Measurements from ENCODE around the gene MAN2A2. TPM values are rescaled to one million over a fixed set of nuclear protein-coding genes. Genes with fewer than 3 reads are reported as not detected.

The MAN2A2 gene
- polyA plus RNA-seq, 1 donor = 44.0 TPM

- no peaks in the 10 kb centered on the region for H3K4me1 ChIP-seq (ENCODE audit: control insufficient read depth, insufficient read depth, low read length)
- DNase-seq = no peak
- H3K9me3 ChIP-seq (ENCODE audit: control insufficient read depth, low read depth, low read length) = no peaks in the 10 kb centered on the region
- no peak overlapping the region for H3K4me3 ChIP-seq (ENCODE audit: low read length)
- no CpG with 5 or more reads among the region's 16 CpGs for WGBS (ENCODE audit: insufficient coverage, low lambda C conversion rate)
- no peaks in the 10 kb centered on the region for H3K27me3 ChIP-seq (ENCODE audit: control insufficient read depth, insufficient read depth, low read length)
- H3K36me3 ChIP-seq (ENCODE audit: control insufficient read depth, insufficient read depth, low read length) = peaks cover 79% of the 10 kb centered on the region
- no peak overlapping the region for H3K27ac ChIP-seq (ENCODE audit: low read length)
Observed at GRCh38 chr15:90946538-90946937, 43.4 kb downstream of the MAN2A2 start.

- no CpG with 5 or more reads among the region's 8 CpGs for WGBS (ENCODE audit: insufficient coverage, low lambda C conversion rate)
Observed at GRCh38 chr15:90946941-90947576, 44.0 kb downstream of the MAN2A2 start.

GRCh38 chr15:90947577-90948357 lies 44.7 kb downstream of the MAN2A2 start:
- Histone ChIP-seq H3K9me3 (ENCODE audit: control insufficient read depth, low read depth, low read length) (no peaks in the 10 kb centered on the region), H3K4me1 (ENCODE audit: control insufficient read depth, insufficient read depth, low read length) (no peaks in the 10 kb centered on the region), H3K36me3 (ENCODE audit: control insufficient read depth, insufficient read depth, low read length) (peaks cover 79% of the 10 kb centered on the region), H3K4me3 (ENCODE audit: low read length) (no peak overlapping the region), H3K27ac (ENCODE audit: low read length) (no peak overlapping the region), H3K27me3 (ENCODE audit: control insufficient read depth, insufficient read depth, low read length) (no peaks in the 10 kb centered on the region)
- DNase-seq = no peak
- WGBS (ENCODE audit: insufficient coverage, low lambda C conversion rate) = no CpG with 5 or more reads among the region's 18 CpGs

More at GRCh38 chr15:90946941-90947576, 44.0 kb downstream of the MAN2A2 start:
- no peaks in the 10 kb centered on the region for H3K4me1 ChIP-seq (ENCODE audit: control insufficient read depth, insufficient read depth, low read length)
- H3K9me3 ChIP-seq (ENCODE audit: control insufficient read depth, low read depth, low read length) = no peaks in the 10 kb centered on the region
- peaks cover 82% of the 10 kb centered on the region for H3K36me3 ChIP-seq (ENCODE audit: control insufficient read depth, insufficient read depth, low read length)
- DNase-seq = no peak
- no peaks in the 10 kb centered on the region for H3K27me3 ChIP-seq (ENCODE audit: control insufficient read depth, insufficient read depth, low read length)
- no peak overlapping the region for H3K27ac ChIP-seq (ENCODE audit: low read length)
- no peak overlapping the region for H3K4me3 ChIP-seq (ENCODE audit: low read length)

DNA sequence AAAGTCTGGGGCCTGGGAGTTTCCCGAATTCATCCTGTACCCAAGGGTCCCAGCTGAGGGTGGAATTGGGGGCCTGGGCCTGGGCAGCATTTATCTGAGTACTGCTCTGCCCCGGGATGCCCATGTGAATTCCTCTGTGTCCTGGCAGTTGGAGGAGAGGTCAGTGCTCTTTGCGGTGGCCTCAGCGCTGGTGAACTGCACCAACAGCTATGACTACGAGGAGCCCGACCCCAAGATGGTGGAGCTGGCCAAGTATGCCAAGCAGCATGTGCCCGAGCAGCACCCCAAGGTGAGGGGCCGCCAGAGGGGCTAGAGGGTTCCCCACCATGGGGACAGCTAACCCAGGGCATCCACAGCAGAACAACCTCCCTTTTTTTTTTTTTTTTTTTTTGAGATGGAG lies 45.4 kb downstream of the MAN2A2 start:
- Histone ChIP-seq H3K4me1 (ENCODE audit: control insufficient read depth, insufficient read depth, low read length) (no peaks in the 10 kb centered on the region), H3K36me3 (ENCODE audit: control insufficient read depth, insufficient read depth, low read length) (peaks cover 79% of the 10 kb centered on the region), H3K27me3 (ENCODE audit: control insufficient read depth, insufficient read depth, low read length) (no peaks in the 10 kb centered on the region), H3K27ac (ENCODE audit: low read length) (no peak overlapping the region), H3K9me3 (ENCODE audit: control insufficient read depth, low read depth, low read length) (no peaks in the 10 kb centered on the region), H3K4me3 (ENCODE audit: low read length) (no peak overlapping the region)
- DNase-seq = no peak
- no CpG with 5 or more reads among the region's 8 CpGs for WGBS (ENCODE audit: insufficient coverage, low lambda C conversion rate)

DNA sequence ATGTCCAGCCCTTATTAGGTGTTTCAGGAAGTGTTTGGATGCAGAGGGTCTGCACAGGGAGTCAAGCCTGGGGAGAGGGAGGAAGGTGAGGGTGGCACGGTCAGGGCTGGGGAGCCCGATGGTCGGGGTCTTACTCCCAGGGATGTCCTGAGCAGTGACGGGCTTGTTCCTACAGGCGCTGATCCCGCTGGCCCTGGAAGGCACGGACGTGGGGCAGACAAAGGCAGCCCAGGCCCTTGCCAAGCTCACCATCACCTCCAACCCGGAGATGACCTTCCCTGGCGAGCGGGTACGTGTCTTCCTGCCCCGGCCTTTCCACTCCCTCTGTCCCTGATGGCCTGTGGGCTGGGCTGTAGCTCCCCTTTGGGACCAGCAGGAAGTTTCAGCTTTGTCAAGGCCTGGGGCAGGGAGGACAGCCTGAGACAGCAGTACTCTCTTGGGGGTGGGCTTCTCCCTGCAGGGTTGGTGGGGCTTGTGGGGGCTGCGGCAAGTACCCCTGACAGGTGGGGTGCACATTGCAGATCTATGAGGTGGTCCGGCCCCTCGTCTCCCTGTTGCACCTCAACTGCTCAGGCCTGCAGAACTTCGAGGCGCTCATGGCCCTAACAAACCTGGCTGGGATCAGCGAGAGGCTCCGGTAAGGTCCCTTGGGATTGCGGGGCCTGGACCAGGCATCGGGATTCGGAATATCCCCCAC lies 47.0 kb downstream of the MAN2A2 start:
- no peak for DNase-seq
- no CpG with 5 or more reads among the region's 23 CpGs for WGBS (ENCODE audit: insufficient coverage, low lambda C conversion rate)
- no peak overlapping the region for H3K27ac ChIP-seq (ENCODE audit: low read length)
- no peaks in the 10 kb centered on the region for H3K27me3 ChIP-seq (ENCODE audit: control insufficient read depth, insufficient read depth, low read length)
- peaks cover 2% of the 10 kb centered on the region for H3K4me1 ChIP-seq (ENCODE audit: control insufficient read depth, insufficient read depth, low read length)
- peaks cover 70% of the 10 kb centered on the region for H3K36me3 ChIP-seq (ENCODE audit: control insufficient read depth, insufficient read depth, low read length)
- H3K9me3 ChIP-seq (ENCODE audit: control insufficient read depth, low read depth, low read length) = no peaks in the 10 kb centered on the region
- no peak overlapping the region for H3K4me3 ChIP-seq (ENCODE audit: low read length)

- WGBS (ENCODE audit: insufficient coverage, low lambda C conversion rate) = no CpG with 5 or more reads among the region's 6 CpGs
- Histone ChIP-seq H3K27ac (ENCODE audit: low read length) (no peak overlapping the region), H3K4me3 (ENCODE audit: low read length) (no peak overlapping the region), H3K27me3 (ENCODE audit: control insufficient read depth, insufficient read depth, low read length) (no peaks in the 10 kb centered on the region), H3K9me3 (ENCODE audit: control insufficient read depth, low read depth, low read length) (no peaks in the 10 kb centered on the region), H3K36me3 (ENCODE audit: control insufficient read depth, insufficient read depth, low read length) (peaks cover 68% of the 10 kb centered on the region), H3K4me1 (ENCODE audit: control insufficient read depth, insufficient read depth, low read length) (peaks cover 8% of the 10 kb centered on the region)
- DNase-seq = no peak
Observed at GRCh38 chr15:90950676-90951075, 47.6 kb downstream of the MAN2A2 start.

DNA sequence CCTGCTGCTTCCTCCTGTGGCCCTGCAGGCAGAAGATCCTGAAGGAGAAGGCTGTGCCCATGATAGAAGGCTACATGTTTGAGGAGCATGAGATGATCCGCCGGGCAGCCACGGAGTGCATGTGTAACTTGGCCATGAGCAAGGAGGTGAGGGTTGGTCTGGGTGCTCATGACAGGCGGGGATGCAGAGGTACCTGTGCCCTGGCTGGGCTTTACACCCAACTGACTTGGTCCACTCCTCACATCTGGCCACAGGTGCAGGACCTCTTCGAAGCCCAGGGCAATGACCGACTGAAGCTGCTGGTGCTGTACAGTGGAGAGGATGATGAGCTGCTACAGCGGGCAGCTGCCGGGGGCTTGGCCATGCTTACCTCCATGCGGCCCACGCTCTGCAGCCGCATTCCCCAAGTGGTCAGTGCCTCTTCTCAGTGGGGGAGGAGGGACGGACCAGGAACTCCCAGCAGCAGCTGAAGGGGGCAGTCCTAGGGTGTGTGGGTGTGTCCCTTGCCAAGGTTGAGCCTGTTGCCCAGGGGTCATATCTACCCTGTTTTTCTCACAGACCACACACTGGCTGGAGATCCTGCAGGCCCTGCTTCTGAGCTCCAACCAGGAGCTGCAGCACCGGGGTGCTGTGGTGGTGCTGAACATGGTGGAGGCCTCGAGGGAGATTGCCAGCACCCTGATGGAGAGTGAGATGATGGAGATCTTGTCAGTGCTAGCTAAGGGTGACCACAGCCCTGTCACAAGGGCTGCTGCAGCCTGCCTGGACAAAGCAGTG lies 50.0 kb downstream of the MAN2A2 start:
- no peaks in the 10 kb centered on the region for H3K9me3 ChIP-seq (ENCODE audit: control insufficient read depth, low read depth, low read length)
- H3K4me3 ChIP-seq (ENCODE audit: low read length) = no peak overlapping the region
- WGBS (ENCODE audit: insufficient coverage, low lambda C conversion rate) = no CpG with 5 or more reads among the region's 14 CpGs
- H3K4me1 ChIP-seq (ENCODE audit: control insufficient read depth, insufficient read depth, low read length) = peaks cover 15% of the 10 kb centered on the region
- H3K27me3 ChIP-seq (ENCODE audit: control insufficient read depth, insufficient read depth, low read length) = no peaks in the 10 kb centered on the region
- no peak for DNase-seq
- H3K27ac ChIP-seq (ENCODE audit: low read length) = no peak overlapping the region
- H3K36me3 ChIP-seq (ENCODE audit: control insufficient read depth, insufficient read depth, low read length) = peaks cover 50% of the 10 kb centered on the region

DNA sequence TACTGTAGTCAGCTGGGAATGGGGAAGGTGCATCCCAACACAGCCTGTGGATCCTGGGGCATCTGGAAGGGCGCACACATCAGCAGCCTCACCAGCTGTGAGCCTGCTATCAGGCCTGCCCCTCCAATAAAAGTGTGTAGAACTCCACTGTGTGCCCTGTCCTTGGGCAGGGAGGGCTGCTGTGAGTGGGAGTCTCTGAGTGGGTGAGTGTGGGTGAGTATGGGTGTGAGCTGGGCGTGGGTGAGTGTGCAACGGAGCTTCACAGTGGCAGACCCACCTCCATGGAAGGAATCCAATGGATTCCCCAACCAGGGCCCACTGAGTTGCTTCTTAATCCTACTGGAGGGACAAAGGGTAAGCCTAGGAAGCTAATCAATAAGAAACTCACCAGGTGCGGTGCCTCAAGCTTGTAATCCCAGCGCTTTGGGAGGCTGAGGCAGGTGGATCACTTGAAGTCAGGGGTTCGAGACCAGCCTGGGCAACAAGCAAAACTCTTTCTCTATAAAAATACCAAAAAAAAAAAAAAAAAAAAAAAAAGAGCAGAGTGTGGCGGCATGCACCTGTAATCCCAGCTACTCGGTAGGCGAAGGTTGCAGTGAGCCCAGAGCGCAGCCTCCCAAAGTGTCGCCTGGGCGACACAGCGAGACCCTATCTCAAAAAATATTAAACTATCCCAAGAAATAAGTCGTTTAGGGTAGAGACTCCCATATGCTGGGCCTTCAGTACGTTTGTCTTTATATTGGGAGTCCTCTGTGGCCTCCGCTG lies 51.0 kb downstream of the MAN2A2 start:
- H3K27ac ChIP-seq (ENCODE audit: low read length) = peak overlapping the region; percentile 96
- no CpG with 5 or more reads among the region's 16 CpGs for WGBS (ENCODE audit: insufficient coverage, low lambda C conversion rate)
- H3K36me3 ChIP-seq (ENCODE audit: control insufficient read depth, insufficient read depth, low read length) = peaks cover 43% of the 10 kb centered on the region
- no peaks in the 10 kb centered on the region for H3K9me3 ChIP-seq (ENCODE audit: control insufficient read depth, low read depth, low read length)
- DNase-seq = no peak
- peak overlapping the region; percentile 100 for H3K4me3 ChIP-seq (ENCODE audit: low read length)
- peaks cover 15% of the 10 kb centered on the region for H3K4me1 ChIP-seq (ENCODE audit: control insufficient read depth, insufficient read depth, low read length)
- no peaks in the 10 kb centered on the region for H3K27me3 ChIP-seq (ENCODE audit: control insufficient read depth, insufficient read depth, low read length)

- Histone ChIP-seq H3K4me1 (ENCODE audit: control insufficient read depth, insufficient read depth, low read length) (peaks cover 15% of the 10 kb centered on the region), H3K27ac (ENCODE audit: low read length) (peak within 1 kb of the TSS; percentile 96), H3K36me3 (ENCODE audit: control insufficient read depth, insufficient read depth, low read length) (peaks cover 34% of the 10 kb centered on the region), H3K4me3 (ENCODE audit: low read length) (peak within 1 kb of the TSS; percentile 100), H3K9me3 (ENCODE audit: control insufficient read depth, low read depth, low read length) (no peaks in the 10 kb centered on the region), H3K27me3 (ENCODE audit: control insufficient read depth, insufficient read depth, low read length) (no peaks in the 10 kb centered on the region)
- DNase-seq = peak; percentile 96 to 97
- no CpG with 5 or more reads among the region's 69 CpGs for WGBS (ENCODE audit: insufficient coverage, low lambda C conversion rate)
Observed at GRCh38 chr15:90954712-90955623, 51.9 kb downstream of the MAN2A2 start, which contains the start of gene RCCD1. Gene RCCD1 (plus strand): TSS chr15:90954884. CDS start chr15:90956735, 1,851 bp downstream.

All from large intestine (tissue), 3 donors.